LoVo (cell line): ENCODE results near the gene SV2C.
A peak's percentile ranks its signal among the peaks of the same experiment; 100 is the strongest.

Source experiments
- DNase-seq: peaks from one replicate; pipeline ENCODE4 v3.0.0-alpha.2; 2016; ENCODE audit warnings: low spot score

Gene SV2C

DNA sequence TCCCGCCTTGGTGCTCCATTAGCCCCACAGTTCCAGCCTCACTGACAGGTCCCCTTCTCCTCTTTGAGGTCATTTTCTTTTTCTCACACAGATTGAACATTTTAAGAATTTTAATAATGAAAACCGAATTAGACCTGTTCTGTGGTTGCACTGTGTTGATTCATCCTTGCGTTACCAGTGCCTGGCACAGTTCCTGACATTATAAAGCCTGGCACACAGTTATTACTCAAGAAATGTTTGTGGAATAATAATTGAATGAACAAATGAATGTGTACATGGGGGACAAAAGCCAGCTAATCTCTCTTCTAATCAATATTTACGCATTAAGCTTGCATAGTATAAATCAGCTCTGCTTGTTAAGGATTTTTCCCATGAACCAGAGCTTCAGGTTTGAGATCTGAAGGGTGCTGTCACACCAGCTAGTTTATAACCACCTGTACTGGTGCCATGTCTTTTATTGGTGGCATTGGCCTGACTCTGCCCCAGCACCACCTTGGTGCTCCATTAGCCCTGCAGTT, 80.0 kb downstream of the SV2C start:
- no peak for DNase-seq

DNA sequence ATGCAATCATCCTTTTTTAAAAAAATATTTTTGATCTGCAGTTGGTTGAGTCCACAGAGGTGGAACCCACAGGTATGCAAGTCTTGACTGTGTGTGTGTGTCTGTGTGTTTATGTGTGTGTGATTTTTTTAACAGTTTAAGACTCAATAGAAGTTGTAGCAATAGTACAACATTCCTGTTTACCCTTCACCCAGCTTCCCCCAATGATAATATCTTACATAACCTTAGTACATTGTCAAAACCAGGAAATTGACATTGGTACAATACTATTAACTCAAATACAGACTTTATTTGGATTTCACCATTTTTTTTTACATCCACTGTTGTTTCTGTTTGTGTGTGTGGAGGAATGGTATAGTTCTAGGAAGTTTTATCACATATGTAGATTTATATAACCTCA, 81.8 kb downstream of the SV2C start:
- DNase-seq, result no peak

DNA sequence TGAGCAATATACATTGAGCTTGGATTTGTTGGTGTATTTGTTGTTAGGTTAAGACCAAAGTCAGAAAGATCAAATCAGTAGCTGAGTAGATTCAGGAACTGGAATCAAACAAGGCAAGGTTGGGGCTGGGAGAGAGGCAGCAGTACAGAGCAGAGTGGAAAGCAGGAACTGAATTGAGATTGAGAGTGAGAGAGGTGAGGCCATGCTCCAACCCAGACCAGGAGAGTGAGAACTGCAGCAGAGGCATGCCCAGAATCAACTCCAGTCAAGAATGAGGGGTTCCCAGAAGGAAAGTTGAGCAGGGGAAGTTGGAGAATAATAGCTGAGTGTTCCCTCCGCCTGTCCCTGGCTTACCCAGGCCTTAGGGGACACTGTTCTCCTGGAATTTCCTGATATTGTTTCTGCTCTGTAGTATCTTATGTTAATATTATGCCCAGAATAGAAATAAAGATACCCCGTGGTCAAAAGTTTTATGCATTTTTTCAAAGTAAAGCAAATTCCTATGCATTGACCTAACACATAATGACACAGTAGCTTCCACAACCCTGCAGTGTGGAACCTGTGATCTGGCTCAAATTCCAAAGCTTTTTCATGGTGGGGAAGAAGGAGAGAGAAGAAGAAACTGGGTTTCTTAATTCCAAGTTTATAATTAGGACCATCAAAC, 82.7 kb downstream of the SV2C start:
- DNase-seq, result no peak

DNA sequence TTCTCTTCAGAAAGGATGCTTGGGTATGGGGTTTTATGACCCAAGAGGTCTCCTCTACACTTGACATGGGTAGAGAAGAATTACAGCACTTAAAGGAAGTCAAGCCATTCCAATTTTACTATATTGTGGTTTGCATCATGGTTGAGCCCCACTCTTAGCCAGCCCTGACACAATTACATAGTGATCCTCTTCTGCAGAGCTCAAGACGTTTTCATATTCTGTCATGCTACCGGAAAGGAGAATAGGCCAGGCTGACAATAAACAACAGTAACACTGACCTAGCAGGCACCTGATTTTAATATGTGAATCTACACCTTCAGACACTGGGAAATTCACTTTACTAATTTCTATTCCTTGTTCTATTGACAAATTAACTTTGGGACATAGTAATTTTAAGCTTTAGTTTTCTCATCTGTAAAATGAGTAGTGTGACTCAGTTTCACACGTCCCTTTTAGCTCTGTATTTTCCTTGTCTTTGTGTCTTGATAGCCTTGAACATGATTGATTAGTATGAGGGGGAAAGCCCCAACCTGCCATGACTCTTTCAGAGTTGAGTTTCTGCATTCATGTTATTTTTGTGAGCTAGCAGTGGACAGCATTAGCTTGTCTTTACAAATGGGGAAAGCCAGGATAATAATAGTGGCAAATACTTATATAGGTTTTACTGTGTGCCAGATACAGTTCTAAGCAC, 83.8 kb downstream of the SV2C start:
- DNase-seq, result no peak

DNA sequence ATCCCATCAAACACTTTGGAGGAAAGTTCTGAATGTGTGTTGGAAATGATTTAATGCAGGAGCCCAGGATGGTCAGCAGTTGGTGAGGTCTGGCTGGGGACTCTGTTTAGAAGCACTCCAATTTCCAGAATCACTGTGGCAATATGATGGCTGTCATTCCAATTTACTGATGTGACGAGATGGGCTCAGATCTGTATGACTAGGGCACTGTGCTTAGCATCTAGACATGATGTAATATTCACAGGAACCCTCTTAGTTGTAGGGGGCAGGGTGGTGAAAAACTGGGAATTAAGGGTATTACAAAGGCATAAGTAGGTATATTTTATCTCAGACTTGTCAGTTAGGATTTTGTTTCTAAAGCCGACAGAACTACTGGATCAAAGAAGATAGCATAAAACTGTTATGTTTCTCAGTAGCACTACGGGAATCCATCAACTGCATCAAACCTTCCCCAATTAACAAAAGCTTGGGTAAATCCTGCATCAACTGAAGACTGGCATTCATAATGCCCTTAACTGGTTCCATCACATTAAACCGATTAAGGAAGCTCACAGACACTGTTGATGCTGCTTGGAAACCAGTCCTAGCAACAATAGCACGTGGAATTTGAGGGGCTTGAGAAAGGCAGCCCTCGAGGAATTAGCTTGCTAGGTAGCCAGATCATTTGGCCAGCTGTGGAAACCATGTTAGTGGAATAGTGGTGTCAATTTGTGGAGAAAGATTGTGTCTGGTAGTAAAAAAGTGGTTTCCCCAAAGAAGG, 86.1 kb downstream of the SV2C start:
- no peak for DNase-seq

DNA sequence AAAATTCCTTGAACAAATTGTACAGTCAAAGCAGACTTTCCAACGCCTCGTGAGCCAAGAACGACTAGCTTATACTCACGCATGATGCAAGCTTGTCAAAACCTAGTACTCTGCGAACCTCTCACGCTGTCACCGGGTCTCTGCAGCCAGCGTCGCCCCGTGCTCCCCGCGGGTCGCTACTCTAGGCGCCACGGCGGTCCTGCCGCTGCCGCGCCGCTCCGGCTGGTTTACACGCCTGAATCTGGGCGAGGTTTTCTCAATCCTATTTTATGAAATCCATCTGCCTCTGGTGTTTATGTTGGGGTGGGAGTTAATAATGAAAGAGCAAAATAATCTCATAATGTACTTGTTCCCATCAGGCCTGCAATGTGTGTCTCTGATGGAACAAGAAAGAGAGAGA, 90.9 kb downstream of the SV2C start:
- no peak for DNase-seq

DNA sequence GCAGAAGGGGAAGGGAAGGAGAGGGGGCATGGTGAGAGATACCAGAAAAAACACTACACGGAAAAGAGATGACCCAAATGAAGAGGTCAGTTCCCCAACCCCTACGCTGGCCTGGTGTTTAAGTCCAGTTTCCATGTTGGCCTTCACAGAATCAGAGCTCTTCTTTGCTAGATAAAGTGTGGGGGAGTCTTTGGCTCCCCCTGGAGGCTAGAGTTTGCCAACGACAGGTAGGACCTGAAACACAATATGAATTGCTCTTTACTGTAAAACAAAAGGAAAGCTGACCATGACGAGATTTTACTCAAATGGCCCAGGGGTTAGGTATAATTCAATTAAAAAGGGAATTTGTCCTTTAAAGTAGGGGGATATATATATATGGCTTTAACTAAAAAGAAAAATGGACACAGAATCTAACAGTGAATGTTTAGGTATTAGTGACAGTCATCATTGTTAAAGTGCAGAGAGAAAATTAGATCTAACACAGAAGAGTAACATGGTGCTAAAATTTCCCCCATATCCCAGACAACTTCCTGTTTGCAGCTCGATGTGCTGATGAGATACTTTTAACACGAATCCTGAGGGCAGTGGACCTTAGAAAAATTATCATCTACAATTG, 92.0 kb downstream of the SV2C start:
- peak; percentile 71 for DNase-seq

DNA sequence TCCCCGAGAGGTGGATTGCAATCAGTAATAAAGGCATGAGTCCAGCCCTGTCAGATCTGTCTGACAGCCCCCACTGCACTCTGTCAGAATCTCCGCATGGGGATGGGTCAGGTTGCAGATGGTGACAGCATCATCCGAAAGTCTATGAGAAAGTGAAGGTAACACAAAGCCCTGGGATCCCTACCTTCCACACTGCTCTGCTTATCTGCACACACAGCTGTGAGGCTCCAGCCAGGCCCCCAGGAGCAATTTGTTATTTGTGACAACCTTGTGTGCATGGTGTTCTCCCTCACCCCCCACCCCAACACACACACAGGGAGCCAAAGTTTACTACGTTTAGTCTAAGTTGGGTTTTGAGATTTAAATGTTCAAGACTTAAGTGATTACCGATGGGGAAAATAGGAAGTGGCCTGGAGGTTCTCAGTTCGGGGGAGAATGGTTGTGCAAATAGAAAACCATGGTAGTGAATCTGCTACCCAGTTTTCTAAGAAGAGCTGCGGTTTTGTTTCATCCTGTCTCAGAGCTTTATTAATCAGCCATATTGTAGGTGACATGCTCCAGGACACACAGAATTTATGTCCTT, 92.7 kb downstream of the SV2C start:
- no peak for DNase-seq

DNA sequence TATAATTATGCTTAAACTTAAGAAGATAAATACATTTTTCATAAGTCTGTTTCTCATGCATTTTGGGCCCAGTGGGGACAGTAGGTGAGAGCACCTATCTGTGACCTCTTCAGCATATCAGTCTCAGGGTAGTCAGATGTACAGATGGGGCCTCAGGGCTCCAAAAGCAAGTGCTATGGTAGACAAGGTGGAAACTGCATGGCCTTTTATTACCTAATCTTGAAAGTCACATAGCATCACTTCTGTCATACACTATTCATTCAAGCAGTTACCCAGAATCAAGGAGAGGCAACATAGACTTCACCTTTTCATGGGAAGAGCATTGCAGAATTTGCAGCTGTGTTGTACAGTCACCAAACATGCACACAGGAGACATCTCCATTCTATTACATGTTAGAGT, 94.8 kb downstream of the SV2C start:
- no peak for DNase-seq

DNA sequence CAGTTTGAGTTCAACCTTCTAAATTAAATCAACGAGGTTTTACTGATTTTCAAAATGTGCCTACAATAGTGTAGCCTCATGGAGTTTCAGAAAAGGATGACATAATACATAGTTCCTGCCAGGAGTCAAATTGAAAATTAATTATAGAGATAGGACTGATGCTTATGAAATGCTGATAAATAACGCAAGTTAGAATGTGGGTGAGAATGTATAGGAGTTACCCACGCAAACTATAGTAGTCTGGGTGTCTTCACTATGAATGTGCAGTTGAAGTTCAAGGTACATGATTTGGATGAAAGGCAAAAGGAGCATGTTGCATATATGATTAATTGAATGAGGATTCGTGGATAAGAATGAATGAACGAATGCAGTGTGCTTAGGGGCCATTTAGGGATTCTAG, 95.7 kb downstream of the SV2C start:
- no peak for DNase-seq

DNA sequence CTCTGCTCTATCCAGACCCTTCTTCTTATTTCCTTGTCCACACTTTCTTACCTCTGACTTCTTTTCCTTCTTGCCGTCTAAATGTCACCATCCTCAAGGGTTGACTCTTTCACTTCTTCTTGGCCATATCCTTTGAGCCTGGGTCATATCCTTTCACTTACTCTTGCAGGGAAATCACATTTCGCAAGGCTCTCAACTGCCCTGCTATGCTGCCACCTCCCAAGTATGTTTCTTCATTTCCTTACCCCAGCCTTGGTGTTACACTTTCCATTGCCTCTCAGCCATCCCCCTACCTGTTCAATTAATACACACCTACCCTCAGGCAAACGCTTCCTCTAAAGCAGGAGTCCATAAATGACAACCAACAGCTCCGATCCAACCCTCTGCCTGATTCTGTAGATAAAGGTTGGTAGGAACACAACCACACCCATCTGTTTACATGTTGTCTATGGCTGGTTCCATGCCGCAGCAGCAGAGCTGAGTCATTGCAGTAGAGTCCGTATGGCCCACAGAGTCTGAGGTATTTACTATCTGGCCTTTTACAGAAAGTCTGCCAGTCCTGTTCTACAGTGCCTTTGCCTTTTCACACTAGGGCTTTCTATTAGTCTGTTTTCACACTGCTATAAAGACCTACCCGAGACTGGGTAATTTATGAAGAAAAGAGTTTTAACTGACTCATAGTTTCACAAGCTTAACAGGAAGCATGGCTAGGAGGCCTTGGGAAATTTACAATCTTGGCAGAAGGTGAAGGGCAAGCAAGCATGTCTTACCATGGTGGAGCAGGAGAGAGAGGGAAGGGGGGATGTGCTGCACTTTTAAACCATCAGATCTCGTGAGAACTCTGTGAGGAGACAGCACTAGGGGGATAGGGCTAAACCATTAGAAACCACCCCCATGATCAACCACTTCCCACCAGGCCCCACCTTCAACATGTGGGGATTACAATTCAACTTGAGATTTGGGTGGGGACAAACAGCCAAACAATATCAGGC, 97.9 kb downstream of the SV2C start:
- DNase-seq, result peak; percentile 70

DNA sequence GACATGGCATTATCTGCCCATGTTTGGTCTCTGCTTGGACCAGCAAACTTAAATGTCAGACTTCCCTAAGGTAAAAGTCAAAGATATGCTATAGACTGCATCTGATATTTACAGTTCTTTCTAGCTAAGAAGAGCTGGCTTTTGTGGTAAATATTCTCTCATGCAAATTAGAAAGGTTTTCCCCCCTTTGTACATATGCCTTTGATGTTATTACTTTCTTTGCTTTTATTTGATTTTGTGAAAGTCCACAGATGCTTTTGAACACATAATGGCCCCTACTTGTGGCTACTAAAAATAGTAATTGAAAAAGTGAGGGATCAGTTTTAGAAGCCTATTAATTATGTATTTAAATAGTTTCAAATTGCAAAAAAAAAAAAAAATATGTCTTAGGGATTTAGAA, 104.2 kb downstream of the SV2C start:
- no peak for DNase-seq

DNA sequence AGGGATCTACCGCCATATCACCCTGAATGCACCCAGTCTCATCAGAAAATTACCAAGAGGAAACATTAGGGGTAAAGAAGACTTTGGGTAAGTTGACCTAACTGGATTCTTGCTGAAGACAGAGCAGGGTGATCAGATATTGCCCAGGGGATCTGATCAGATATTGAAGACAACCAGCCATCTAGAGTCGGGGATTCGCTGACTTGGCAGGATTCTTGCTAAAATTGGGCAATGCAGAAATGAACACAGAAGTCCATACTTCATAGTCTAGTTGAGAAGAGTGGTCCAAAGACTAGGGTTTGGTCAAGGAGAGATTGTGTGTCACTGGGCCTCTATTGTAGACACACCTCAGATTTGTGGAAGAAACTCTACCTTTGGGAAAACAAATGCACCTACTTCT, 107.2 kb downstream of the SV2C start:
- no peak for DNase-seq

DNA sequence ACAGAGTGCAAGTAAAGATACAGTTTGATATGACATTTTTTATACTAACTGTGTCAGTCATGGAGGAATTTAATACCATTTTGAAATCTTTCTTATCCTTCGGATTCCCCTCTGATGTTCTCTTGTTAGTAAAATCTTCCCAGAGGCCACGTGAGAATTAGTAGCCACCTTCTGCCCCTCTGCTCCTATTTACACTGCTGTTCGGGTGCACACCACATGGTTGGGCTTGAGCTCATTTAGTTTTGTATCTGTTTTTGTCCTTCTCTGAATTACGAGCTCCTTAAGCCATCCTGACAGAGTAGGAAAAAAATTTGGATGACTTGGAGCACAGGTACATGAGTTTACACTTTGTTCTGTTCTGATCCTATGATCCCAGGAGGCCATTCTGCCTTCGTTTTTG, 109.7 kb downstream of the SV2C start:
- DNase-seq, result no peak

DNA sequence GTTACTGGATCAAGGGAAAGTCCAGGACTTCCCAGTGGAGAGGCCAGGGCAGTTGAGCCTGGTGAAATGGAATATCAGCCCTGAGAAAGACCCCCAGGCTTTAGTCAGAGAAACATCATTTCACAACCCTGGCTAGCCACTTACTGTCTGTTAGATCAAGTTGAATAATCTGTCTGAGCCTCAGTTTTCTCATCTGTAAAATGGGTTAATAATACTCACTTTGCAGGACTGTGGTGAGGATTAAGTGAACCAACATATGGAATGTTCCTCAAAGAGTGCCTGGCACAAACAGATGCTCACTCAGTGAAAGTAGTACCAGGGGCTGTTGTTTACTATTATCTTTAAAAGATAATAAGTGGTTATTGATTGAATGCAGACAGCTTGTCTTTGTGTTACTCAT, 110.5 kb downstream of the SV2C start:
- DNase-seq, result no peak

DNA sequence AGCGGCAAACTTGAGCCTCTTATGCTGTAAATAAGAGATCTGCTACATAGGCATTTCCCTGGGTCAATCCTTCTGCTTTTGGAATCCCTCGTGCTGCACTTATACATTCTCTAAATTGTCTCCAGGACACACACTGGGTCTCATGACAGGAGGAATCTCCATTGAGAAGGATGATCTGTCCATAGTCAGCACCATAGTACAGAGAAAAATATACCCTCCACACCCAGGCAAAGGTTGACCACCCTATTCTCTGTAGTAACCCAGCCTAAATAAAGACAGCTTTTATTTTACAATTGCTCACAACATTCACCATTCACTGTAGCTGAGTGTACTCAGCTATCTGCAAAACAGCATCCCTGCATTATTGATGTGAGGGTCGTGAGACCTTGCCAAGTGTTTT, 111.2 kb downstream of the SV2C start:
- no peak for DNase-seq

DNA sequence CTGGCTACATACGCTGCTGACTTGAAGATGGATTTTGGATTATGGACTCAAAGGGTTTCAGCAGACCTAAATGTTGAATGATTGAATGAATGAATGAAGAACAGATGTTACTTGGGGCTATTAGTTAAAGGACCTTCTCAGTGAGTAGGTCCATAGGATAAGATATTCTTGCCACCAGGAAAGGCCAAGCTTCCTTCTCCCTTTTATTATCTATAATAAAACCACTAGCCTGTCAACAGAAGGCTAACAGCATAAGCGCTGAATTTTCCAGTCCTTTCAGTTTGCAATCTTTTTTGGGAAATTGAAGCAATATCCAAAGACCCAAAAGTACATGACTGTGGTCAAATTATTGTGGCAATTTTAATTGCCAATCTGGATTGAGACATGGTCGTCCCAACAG, 113.3 kb downstream of the SV2C start:
- DNase-seq, result no peak

DNA sequence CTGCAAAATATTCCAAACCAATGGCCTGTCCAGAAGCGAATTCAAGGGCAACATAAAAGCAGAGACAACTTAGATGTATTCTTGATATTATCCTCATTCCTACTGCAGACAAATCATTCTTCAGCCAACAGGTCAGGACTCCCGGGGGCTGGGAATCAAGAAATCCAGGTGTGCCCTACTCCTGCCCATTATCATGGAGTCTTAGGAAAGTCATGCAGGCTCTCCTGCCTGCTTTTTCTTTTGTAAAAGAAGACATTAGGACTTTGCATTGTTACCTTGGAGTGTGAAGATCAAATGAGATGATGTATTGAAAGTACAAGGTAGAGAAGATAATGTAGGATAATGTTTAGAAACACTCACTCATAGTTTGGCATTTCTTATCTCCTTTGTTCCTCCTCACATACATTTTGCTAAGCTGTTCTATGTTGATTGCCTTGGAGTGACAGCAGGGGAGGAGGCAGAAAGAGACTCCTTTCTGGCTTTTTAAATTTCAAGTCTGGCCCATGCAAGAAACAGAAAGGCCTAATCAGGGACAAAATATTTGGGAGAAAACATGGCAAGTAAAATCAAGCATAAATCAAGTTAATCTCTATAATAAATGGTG, 113.8 kb downstream of the SV2C start:
- no peak for DNase-seq

DNA sequence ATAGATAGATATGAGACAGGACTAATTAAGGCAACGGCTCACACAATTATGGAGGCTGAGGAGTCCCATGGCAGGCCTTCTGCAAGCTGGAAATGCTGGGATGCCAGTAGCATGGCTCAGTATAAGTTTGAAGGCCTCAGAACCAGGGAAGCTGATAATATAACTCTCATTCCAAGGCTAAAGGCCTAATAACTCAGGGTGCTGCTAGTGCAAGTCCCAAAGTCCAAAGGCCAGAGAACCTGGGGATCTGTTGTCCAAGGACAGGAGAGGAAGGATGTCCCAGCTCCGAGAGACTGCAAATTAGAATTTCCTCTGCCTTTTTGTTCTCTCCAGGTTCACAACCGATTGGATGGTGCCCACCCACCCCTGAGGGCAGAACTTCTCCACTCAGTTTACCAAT, 114.5 kb downstream of the SV2C start:
- DNase-seq, result no peak
